Natural killer cell (primary cell): Measurements from ENCODE around the gene ANKRD22. TPM values are rescaled to one million over a fixed set of nuclear protein-coding genes. Genes with fewer than 3 reads are reported as not detected.

Experiments
- ATAC-seq, 3 donors: fragments of 150-1000 bp in 2 of 3; fragments of 200-7000 bp in 1 of 3; cut with Tn5 transposase; 1 replicate in 1 of 3; 2 replicates in 2 of 3; pipeline ENCODE4 v1.10.0; 2021; ENCODE audit warnings: mild to moderate bottlenecking in 2 of 3, moderate library complexity in 2 of 3
- DNase-seq, 2 donors: peaks; one replicate each; pipeline versions ENCODE4 v3.0.0 to v3.0.0-alpha.2; 2013 to 2021; ENCODE audit warnings: mixed read lengths in 1 of 2
- H3K27ac ChIP-seq: one replicate; pipeline ENCODE4 v1.5.1; 2013; ENCODE audit warnings: mild to moderate bottlenecking, low read length
- H3K27me3 ChIP-seq: one replicate; pipeline ENCODE4 v1.6.1; 2013; ENCODE audit warnings: low read length; ENCODE audit not compliant: control insufficient read depth, insufficient read depth
- H3K36me3 ChIP-seq: one replicate; pipeline ENCODE4 v1.6.1; 2013; ENCODE audit warnings: low read length; ENCODE audit not compliant: control insufficient read depth, insufficient read depth
- H3K4me1 ChIP-seq: one replicate; pipeline ENCODE4 v1.6.1; 2013; ENCODE audit warnings: low read length; ENCODE audit not compliant: control insufficient read depth, insufficient read depth
- H3K4me3 ChIP-seq: one replicate; pipeline ENCODE4 v1.5.1; 2013; ENCODE audit warnings: low read length
- H3K9me3 ChIP-seq: one replicate; pipeline ENCODE4 v1.6.1; 2013; ENCODE audit warnings: low read length; ENCODE audit not compliant: control insufficient read depth, insufficient read depth
- H3K27ac Mint-ChIP-seq, 2 donors: one replicate each; pipeline ENCODE4 v1.8.0; 2022; ENCODE audit warnings: mild to moderate bottlenecking in 2 of 2, mixed read lengths in 2 of 2, moderate library complexity in 1 of 2
- H3K27me3 Mint-ChIP-seq, 2 donors: one replicate each; pipeline ENCODE4 v1.8.0; 2022; ENCODE audit warnings: low read depth in 2 of 2, mixed read lengths in 2 of 2
- H3K36me3 Mint-ChIP-seq: one replicate; pipeline ENCODE4 v1.8.0; 2022; ENCODE audit warnings: mixed read lengths
- H3K4me1 Mint-ChIP-seq, 2 donors: one replicate each; pipeline ENCODE4 v1.8.0; 2022; ENCODE audit warnings: mixed read lengths in 2 of 2
- H3K4me3 Mint-ChIP-seq: one replicate; pipeline ENCODE4 v1.8.0; 2022; ENCODE audit warnings: mild to moderate bottlenecking, moderate library complexity, mixed read lengths
- H3K9me3 Mint-ChIP-seq, 2 donors: one replicate each; pipeline ENCODE4 v1.8.0; 2022; ENCODE audit warnings: mixed read lengths in 2 of 2
- WGBS: methylation state at CpG from one replicate; pipeline ENCODE4 v1.1.7; 2013; ENCODE audit warnings: missing lambda C conversion rate; ENCODE audit not compliant: insufficient coverage; 5-methylcytosine and 5-hydroxymethylcytosine counted together
- intact Hi-C: fragments of 100-400 bp; cut with micrococcal nuclease; formaldehyde crosslinking; loops from one replicate; pipeline ENCODE4 v1.14.2; 2022
- total RNA-seq, 4 donors: library from RNA; stranded (reverse); fragments of 120-200 nt in 1 of 4; gene quantifications; one replicate each; pipeline versions ENCODE4 v1.2.3 to v1.2.4, GENCODE V29; 2013 to 2022
- TF ChIP-seq, protein P1 (sequence below): fragments of 200-600 bp; IDR thresholded peaks from one replicate; pipeline ENCODE4 v1.8.0; 2022; ENCODE audit warnings: antibody characterized with exemption

ANKRD22 gene
- total RNA-seq, 3 donors from 2014 or later (not counting 1 experiment from before 2014, with no cell fraction given), result not detected

- DNase-seq, result no peak
- Mint-ChIP-seq H3K27ac (peak overlapping the region in 1 of 2 donors; percentile 53), H3K9me3 (no peaks in the 10 kb centered on the region), H3K27me3 (no peaks in the 10 kb centered on the region), H3K4me3 (no peak overlapping the region), H3K36me3 (no peaks in the 10 kb centered on the region), H3K4me1 (peaks cover 43 to 44% of the 10 kb centered on the region in 2 donors)
- Histone ChIP-seq H3K9me3 (no peaks in the 10 kb centered on the region), H3K4me3 (no peak overlapping the region), H3K4me1 (peaks cover 17% of the 10 kb centered on the region), H3K27ac (no peak overlapping the region), H3K36me3 (peaks cover 7% of the 10 kb centered on the region), H3K27me3 (no peaks in the 10 kb centered on the region)
- TF ChIP-seq, protein P1, sequence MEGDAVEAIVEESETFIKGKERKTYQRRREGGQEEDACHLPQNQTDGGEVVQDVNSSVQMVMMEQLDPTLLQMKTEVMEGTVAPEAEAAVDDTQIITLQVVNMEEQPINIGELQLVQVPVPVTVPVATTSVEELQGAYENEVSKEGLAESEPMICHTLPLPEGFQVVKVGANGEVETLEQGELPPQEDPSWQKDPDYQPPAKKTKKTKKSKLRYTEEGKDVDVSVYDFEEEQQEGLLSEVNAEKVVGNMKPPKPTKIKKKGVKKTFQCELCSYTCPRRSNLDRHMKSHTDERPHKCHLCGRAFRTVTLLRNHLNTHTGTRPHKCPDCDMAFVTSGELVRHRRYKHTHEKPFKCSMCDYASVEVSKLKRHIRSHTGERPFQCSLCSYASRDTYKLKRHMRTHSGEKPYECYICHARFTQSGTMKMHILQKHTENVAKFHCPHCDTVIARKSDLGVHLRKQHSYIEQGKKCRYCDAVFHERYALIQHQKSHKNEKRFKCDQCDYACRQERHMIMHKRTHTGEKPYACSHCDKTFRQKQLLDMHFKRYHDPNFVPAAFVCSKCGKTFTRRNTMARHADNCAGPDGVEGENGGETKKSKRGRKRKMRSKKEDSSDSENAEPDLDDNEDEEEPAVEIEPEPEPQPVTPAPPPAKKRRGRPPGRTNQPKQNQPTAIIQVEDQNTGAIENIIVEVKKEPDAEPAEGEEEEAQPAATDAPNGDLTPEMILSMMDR, result no peak
- peak in 1 of 3 donors; percentile 30 for ATAC-seq
- WGBS, result 36% methylated on average over 5 of the region's 8 CpGs
- intact Hi-C loops, result no loop called here
Observed at GRCh38 chr10:88896994-88897853, 45.6 kb upstream of the ANKRD22 start.

- Mint-ChIP-seq H3K4me3 (no peak overlapping the region), H3K27ac (no peak overlapping the region), H3K27me3 (no peaks in the 10 kb centered on the region), H3K4me1 (peaks cover 37% of the 10 kb centered on the region in 2 donors), H3K36me3 (no peaks in the 10 kb centered on the region), H3K9me3 (no peaks in the 10 kb centered on the region)
- DNase-seq, result no peak
- 80% methylated on average over 3 of the region's 4 CpGs for WGBS
- H3K27me3 ChIP-seq, result no peaks in the 10 kb centered on the region
- peaks cover 14% of the 10 kb centered on the region for H3K4me1 ChIP-seq
- H3K27ac ChIP-seq, result no peak overlapping the region
- no peaks in the 10 kb centered on the region for H3K9me3 ChIP-seq
- intact Hi-C loops, result no loop called here
- peaks cover 4% of the 10 kb centered on the region for H3K36me3 ChIP-seq
- TF ChIP-seq, protein P1, result no peak
- no peak overlapping the region for H3K4me3 ChIP-seq
- ATAC-seq, result no peak
Observed at GRCh38 chr10:88896372-88896993, 44.8 kb upstream of the ANKRD22 start.

GRCh38 chr10:88895250-88895649 lies 43.6 kb upstream of the ANKRD22 start:
- Histone ChIP-seq H3K27ac (no peak overlapping the region), H3K4me3 (no peak overlapping the region), H3K36me3 (peaks cover 4% of the 10 kb centered on the region), H3K9me3 (no peaks in the 10 kb centered on the region), H3K27me3 (no peaks in the 10 kb centered on the region), H3K4me1 (peaks cover 11% of the 10 kb centered on the region)
- no peak overlapping the region for H3K4me3 Mint-ChIP-seq
- intact Hi-C loops, result no loop called here
- peaks cover 30 to 33% of the 10 kb centered on the region in 2 donors for H3K4me1 Mint-ChIP-seq
- DNase-seq (no peak), ATAC-seq (no peak)
- TF ChIP-seq, protein P1, result no peak
- no peaks in the 10 kb centered on the region for H3K36me3 Mint-ChIP-seq
- H3K27ac Mint-ChIP-seq, result no peak overlapping the region
- WGBS, result no CpG with 5 or more reads among the region's 1 CpG
- H3K9me3 Mint-ChIP-seq, result no peaks in the 10 kb centered on the region
- no peaks in the 10 kb centered on the region for H3K27me3 Mint-ChIP-seq
